CD14-positive monocyte (primary cell): Measurements from ENCODE around the gene PHACTR3. TPM values are rescaled to one million over a fixed set of nuclear protein-coding genes. Genes with fewer than 3 reads are reported as not detected.
A peak's percentile ranks its signal among the peaks of the same experiment; 100 is the strongest.

ENCODE experiments used
- DNase-seq, 3 donors: peaks; one replicate each; pipeline ENCODE4 v3.0.0-alpha.2; 2011 to 2022
- H2AFZ ChIP-seq: 2 replicates; pipeline ENCODE4 v1.6.0; 2012; ENCODE audit warnings: mild to moderate bottlenecking, low read depth, low read length, inconsistent platforms; ENCODE audit not compliant: insufficient read depth, poor library complexity, severe bottlenecking
- H3K27ac ChIP-seq, 2 donors: 1 replicate in 1 of 2; 2 replicates in 1 of 2; pipeline ENCODE4 v1.5.1; 2012 to 2013; ENCODE audit warnings: low read length in 2 of 2, control low read depth in 1 of 2, inconsistent platforms in 1 of 2, low read depth in 1 of 2, mild to moderate bottlenecking in 1 of 2
- H3K27me3 ChIP-seq, 2 donors: one replicate each; pipeline versions ENCODE4 v1.6.0 to v1.6.1; 2011 to 2013; ENCODE audit warnings: low read length in 2 of 2; ENCODE audit not compliant: control insufficient read depth in 2 of 2, insufficient read depth in 2 of 2
- H3K36me3 ChIP-seq, 2 donors: replicated peaks in 1 of 2; 1 replicate in 1 of 2; 2 replicates in 1 of 2; pipeline versions ENCODE4 v1.5.1 to v1.6.1; 2012 to 2013; ENCODE audit warnings: low read length in 2 of 2, control low read depth in 1 of 2, inconsistent platforms in 1 of 2, mild to moderate bottlenecking in 1 of 2; ENCODE audit not compliant: insufficient read depth in 2 of 2, control insufficient read depth in 1 of 2
- H3K4me1 ChIP-seq, 2 donors: 1 replicate in 1 of 2; 2 replicates in 1 of 2; pipeline versions ENCODE4 v1.5.1 to v1.6.1; 2012 to 2013; ENCODE audit warnings: low read length in 2 of 2, control low read depth in 1 of 2, inconsistent platforms in 1 of 2, mild to moderate bottlenecking in 1 of 2, moderate library complexity in 1 of 2; ENCODE audit not compliant: insufficient read depth in 2 of 2, control insufficient read depth in 1 of 2
- H3K4me2 ChIP-seq: replicated peaks from 2 replicates; pipeline ENCODE3; 2012; ENCODE audit warnings: low read length, moderate library complexity, mild to moderate bottlenecking; ENCODE audit not compliant: poor library complexity, severe bottlenecking; ENCODE audit errors: extremely low read depth
- H3K4me3 ChIP-seq, 3 experiments: fragments of 200-600 bp in 1 of 3; sonication (generic) in 1 of 3; replicated peaks in 1 of 3; 1 replicate in 2 of 3; 2 replicates in 1 of 3; pipeline ENCODE4 v1.5.1; 2011 to 2013; ENCODE audit warnings: low read length in 3 of 3, mild to moderate bottlenecking in 3 of 3, control low read depth in 2 of 3, low read depth in 2 of 3, inconsistent platforms in 1 of 3, moderate library complexity in 1 of 3
- H3K79me2 ChIP-seq: 2 replicates; pipeline ENCODE4 v1.6.0; 2012; ENCODE audit warnings: mild to moderate bottlenecking, control low read depth, inconsistent platforms, low read length, moderate library complexity; ENCODE audit not compliant: insufficient read depth
- H3K9ac ChIP-seq: 2 replicates; pipeline ENCODE4 v1.6.0; 2017; ENCODE audit warnings: low read length, mild to moderate bottlenecking; ENCODE audit not compliant: insufficient read depth, poor library complexity, severe bottlenecking
- H3K9me3 ChIP-seq, 2 donors: replicated peaks in 1 of 2; 1 replicate in 1 of 2; 2 replicates in 1 of 2; pipeline versions ENCODE4 v1.5.1 to v1.6.1; 2012 to 2013; ENCODE audit warnings: low read length in 2 of 2, control low read depth in 1 of 2; ENCODE audit not compliant: control insufficient read depth in 1 of 2, insufficient read depth in 1 of 2
- H4K20me1 ChIP-seq: 2 replicates; pipeline ENCODE4 v1.6.0; 2012; ENCODE audit warnings: mild to moderate bottlenecking, low read length, control low read depth, moderate library complexity; ENCODE audit not compliant: insufficient read depth
- H3K27ac Mint-ChIP-seq, 7 donors: one replicate each; pipeline ENCODE4 v1.8.0; 2020; ENCODE audit warnings: mild to moderate bottlenecking in 7 of 7, mixed read lengths in 7 of 7, moderate library complexity in 6 of 7, inconsistent platforms in 2 of 7
- H3K27me3 Mint-ChIP-seq, 3 donors: one replicate each; pipeline ENCODE4 v1.8.0; 2021 to 2022; ENCODE audit warnings: low read depth in 3 of 3, mild to moderate bottlenecking in 3 of 3, mixed read lengths in 3 of 3, moderate library complexity in 3 of 3, inconsistent platforms in 1 of 3
- H3K36me3 Mint-ChIP-seq, 2 donors: one replicate each; pipeline ENCODE4 v1.8.0; 2020; ENCODE audit warnings: mixed read lengths in 2 of 2, inconsistent platforms in 1 of 2, mild to moderate bottlenecking in 1 of 2
- H3K4me1 Mint-ChIP-seq: one replicate; pipeline ENCODE4 v1.8.0; 2020; ENCODE audit warnings: mild to moderate bottlenecking, mixed read lengths
- H3K4me3 Mint-ChIP-seq, 2 donors: one replicate each; pipeline ENCODE4 v1.8.0; 2020; ENCODE audit warnings: mild to moderate bottlenecking in 2 of 2, mixed read lengths in 2 of 2, moderate library complexity in 1 of 2
- H3K9me3 Mint-ChIP-seq, 7 donors: one replicate each; pipeline ENCODE4 v1.8.0; 2020 to 2022; ENCODE audit warnings: mixed read lengths in 7 of 7, mild to moderate bottlenecking in 6 of 7, moderate library complexity in 6 of 7, inconsistent platforms in 2 of 7
- CTCF ChIP-seq: fragments of 200-600 bp; IDR thresholded peaks from one replicate; pipeline ENCODE4 v1.8.0; 2022; ENCODE audit warnings: antibody characterized with exemption, mild to moderate bottlenecking
- WGBS: methylation state at CpG from one replicate; pipeline ENCODE4 v1.1.5; 2013; ENCODE audit warnings: missing lambda C conversion rate; ENCODE audit not compliant: insufficient coverage; 5-methylcytosine and 5-hydroxymethylcytosine counted together
- intact Hi-C, 2 donors: fragments of 100-400 bp; cut with micrococcal nuclease; formaldehyde crosslinking; loops; one replicate each; pipeline versions ENCODE4 v1.15.0 to v1.15.1; 2023
- polyA plus RNA-seq, 3 donors: library from polyadenylated mRNA; depleted of rRNA in 1 of 3; unstranded in 2 of 3; stranded (reverse) in 1 of 3; fragments of 300-500 nt in 2 of 3; fragments of >200 nt in 1 of 3; fragmentation: Illumina TruSeq in 2 of 3; gene quantifications; 1 replicate in 2 of 3; 2 replicates in 1 of 3; pipeline ENCODE4 v1.2.3, GENCODE V29; 2012 to 2021

Gene PHACTR3
- polyA plus RNA-seq, 3 donors: 0.11 to 0.17 TPM; not detected in 1

GRCh38 chr20:59746155-59746554 lies 141.8 kb downstream of the PHACTR3 start:
- Mint-ChIP-seq H3K9me3 (peaks cover 0 to 8% (median 0%) of the 10 kb centered on the region in 7 donors), H3K4me1 (peaks cover 9% of the 10 kb centered on the region), H3K27ac (no peak overlapping the region), H3K36me3 (peaks cover 0 to 2% of the 10 kb centered on the region in 2 donors), H3K27me3 (peaks cover 61 to 78% (median 70%) of the 10 kb centered on the region in 3 donors), H3K4me3 (no peak overlapping the region)
- TF ChIP-seq CTCF: no peak
- intact Hi-C loops: no loop called here
- no peak overlapping the region for H3K9ac ChIP-seq
- H3K27ac ChIP-seq: no peak overlapping the region
- no peak overlapping the region for H3K4me3 ChIP-seq
- H3K4me1 ChIP-seq: peaks cover 4 to 7% of the 10 kb centered on the region in 2 donors
- H3K4me2 ChIP-seq: no peak overlapping the region
- no peaks in the 10 kb centered on the region for H3K79me2 ChIP-seq
- DNase-seq: no peak
- 100% methylated on average over 1 of the region's 4 CpGs for WGBS
- no peaks in the 10 kb centered on the region for H4K20me1 ChIP-seq
- H2AFZ ChIP-seq: no peak overlapping the region
- H3K9me3 ChIP-seq: no peaks in the 10 kb centered on the region
- peaks cover 5 to 51% of the 10 kb centered on the region in 2 donors for H3K27me3 ChIP-seq
- no peaks in the 10 kb centered on the region for H3K36me3 ChIP-seq

- no peak overlapping the region for H2AFZ ChIP-seq
- Mint-ChIP-seq H3K36me3 (peaks cover 0 to 2% of the 10 kb centered on the region in 2 donors), H3K4me1 (peaks cover 26% of the 10 kb centered on the region), H3K4me3 (peak overlapping the region in 1 of 2 donors; percentile 70), H3K27ac (no peak overlapping the region), H3K27me3 (peaks cover 57 to 75% (median 67%) of the 10 kb centered on the region in 3 donors), H3K9me3 (peaks cover 0 to 7% (median 0%) of the 10 kb centered on the region in 7 donors)
- no peaks in the 10 kb centered on the region for H3K9me3 ChIP-seq
- H3K27me3 ChIP-seq: peaks cover 5 to 41% of the 10 kb centered on the region in 2 donors
- WGBS: 89% methylated on average over 7 of the region's 12 CpGs
- no peak overlapping the region for H3K4me2 ChIP-seq
- no peak overlapping the region for H3K4me3 ChIP-seq
- H3K27ac ChIP-seq: no peak overlapping the region
- H3K79me2 ChIP-seq: no peaks in the 10 kb centered on the region
- TF ChIP-seq CTCF: no peak
- H3K36me3 ChIP-seq: no peaks in the 10 kb centered on the region
- intact Hi-C loops: no loop called here
- no peak overlapping the region for H3K9ac ChIP-seq
- no peak for DNase-seq
- H4K20me1 ChIP-seq: no peaks in the 10 kb centered on the region
- H3K4me1 ChIP-seq: peaks cover 21 to 24% of the 10 kb centered on the region in 2 donors
These were observed 143.6 kb downstream of the PHACTR3 start for GRCh38 chr20:59747671-59748515.
